HG03280 (cell line): Measurements from ENCODE around the gene FBRSL1.
"Not testable (repeated sequence)": the region's sequence is repeated elsewhere in the genome, so short reads cannot be mapped to it uniquely, and the experiment has no call there.

ENCODE experiments used
- ATAC-seq: cut with Tn5 transposase; IDR thresholded peaks from one replicate; pipeline ENCODE4 v1.9.1; 2021; ENCODE audit warnings: mild to moderate bottlenecking, moderate library complexity; ENCODE audit not compliant: unreplicated experiment

The FBRSL1 gene

GRCh38 chr12:132470397-132470796 is 19.6 kb upstream of the FBRSL1 start:
- no peak for ATAC-seq

- no peak for ATAC-seq
Observed at GRCh38 chr12:132471011-132471857, 18.7 kb upstream of the FBRSL1 start.

- ATAC-seq = no peak
Observed at GRCh38 chr12:132471858-132472255, 18.1 kb upstream of the FBRSL1 start.

GRCh38 chr12:132472386-132472785 is 17.6 kb upstream of the FBRSL1 start:
- no peak for ATAC-seq

- ATAC-seq = no peak
Observed at GRCh38 chr12:132474237-132474741, 15.7 kb upstream of the FBRSL1 start.

GRCh38 chr12:132474799-132475303 is 15.1 kb upstream of the FBRSL1 start:
- not testable (repeated sequence) for ATAC-seq

GRCh38 chr12:132475304-132476037 is 14.5 kb upstream of the FBRSL1 start:
- no peak for ATAC-seq

GRCh38 chr12:132476038-132476414 is 13.9 kb upstream of the FBRSL1 start:
- ATAC-seq = no peak

- ATAC-seq = no peak
Observed at GRCh38 chr12:132476421-132476820, 13.5 kb upstream of the FBRSL1 start.

GRCh38 chr12:132477017-132477702 is 12.8 kb upstream of the FBRSL1 start:
- no peak for ATAC-seq

GRCh38 chr12:132477703-132478432 is 12.1 kb upstream of the FBRSL1 start:
- no peak for ATAC-seq

GRCh38 chr12:132478433-132478803 is 11.5 kb upstream of the FBRSL1 start:
- no peak for ATAC-seq

GRCh38 chr12:132478845-132479244 is 11.1 kb upstream of the FBRSL1 start:
- ATAC-seq = no peak

- ATAC-seq = no peak
Observed at GRCh38 chr12:132479291-132479690, 10.7 kb upstream of the FBRSL1 start.

GRCh38 chr12:132479938-132480622 is 9.9 kb upstream of the FBRSL1 start:
- ATAC-seq = no peak

GRCh38 chr12:132480623-132481132 is 9.3 kb upstream of the FBRSL1 start:
- ATAC-seq = no peak

GRCh38 chr12:132481345-132481744 is 8.6 kb upstream of the FBRSL1 start:
- no peak for ATAC-seq

GRCh38 chr12:132481771-132482745 is 7.9 kb upstream of the FBRSL1 start:
- ATAC-seq = no peak

GRCh38 chr12:132482771-132483170 is 7.2 kb upstream of the FBRSL1 start:
- no peak for ATAC-seq
